H9 (cell line): ENCODE results near the gene TRPV3. TPM values are rescaled to one million over a fixed set of nuclear protein-coding genes. Genes with fewer than 3 reads are reported as not detected.

Experiments used
- DNase-seq: peaks from one replicate; pipeline ENCODE4 v3.0.0-alpha.2; 2017
- H2AFZ ChIP-seq: one replicate; pipeline ENCODE4 v1.6.1; 2013; ENCODE audit warnings: mild to moderate bottlenecking, low read length, control low read depth, moderate library complexity
- H2AK5ac ChIP-seq: 2 replicates; pipeline ENCODE4 v1.6.1; 2013; ENCODE audit warnings: low read length, control low read depth, mixed read lengths; ENCODE audit not compliant: insufficient read length
- H2BK120ac ChIP-seq: one replicate; pipeline ENCODE4 v1.6.1; 2013; ENCODE audit warnings: low read depth, mild to moderate bottlenecking, low read length, control low read depth, inconsistent platforms; ENCODE audit not compliant: poor library complexity, severe bottlenecking
- H2BK12ac ChIP-seq: 2 replicates; pipeline ENCODE4 v1.6.1; 2013; ENCODE audit warnings: low read length, control low read depth, mixed read lengths, low read depth; ENCODE audit not compliant: insufficient read length
- H2BK15ac ChIP-seq: 2 replicates; pipeline ENCODE4 v1.6.1; 2013; ENCODE audit warnings: low read depth, low read length, control low read depth
- H2BK20ac ChIP-seq: one replicate; pipeline ENCODE4 v1.6.1; 2013; ENCODE audit warnings: low read depth, mild to moderate bottlenecking, low read length, control low read depth, inconsistent platforms; ENCODE audit not compliant: poor library complexity, severe bottlenecking
- H2BK5ac ChIP-seq: 2 replicates; pipeline ENCODE4 v1.6.1; 2013; ENCODE audit warnings: low read length, control low read depth, mixed read lengths; ENCODE audit not compliant: insufficient read length
- H3K14ac ChIP-seq: 2 replicates; pipeline ENCODE4 v1.6.1; 2013; ENCODE audit warnings: low read length, control low read depth; ENCODE audit not compliant: insufficient read depth
- H3K18ac ChIP-seq: 2 replicates; pipeline ENCODE4 v1.6.1; 2013; ENCODE audit warnings: low read depth, mild to moderate bottlenecking, mixed read lengths, low read length, control low read depth; ENCODE audit not compliant: insufficient read length
- H3K23ac ChIP-seq: 2 replicates; pipeline ENCODE4 v1.6.1; 2013; ENCODE audit warnings: low read length, control low read depth, mixed read lengths, low read depth; ENCODE audit not compliant: insufficient read length
- H3K23me2 ChIP-seq: 2 replicates; pipeline ENCODE4 v1.6.1; 2013; ENCODE audit warnings: low read depth, mild to moderate bottlenecking, mixed read lengths, low read length, control low read depth; ENCODE audit not compliant: insufficient read length, poor library complexity, severe bottlenecking
- H3K27ac ChIP-seq: 2 replicates; pipeline ENCODE4 v1.5.1; 2013; ENCODE audit warnings: low read length, control low read depth, mixed read lengths, low read depth; ENCODE audit not compliant: insufficient read length
- H3K27me3 ChIP-seq: 2 replicates; pipeline ENCODE4 v1.6.1; 2013; ENCODE audit warnings: low read length, control low read depth, inconsistent platforms; ENCODE audit not compliant: insufficient read depth
- H3K4ac ChIP-seq: 2 replicates; pipeline ENCODE4 v1.6.1; 2013; ENCODE audit warnings: low read depth, mild to moderate bottlenecking, control low read depth, inconsistent platforms, low read length, moderate library complexity
- H3K4me1 ChIP-seq: 2 replicates; pipeline ENCODE4 v1.6.1; 2013; ENCODE audit warnings: low read length, control low read depth, inconsistent platforms; ENCODE audit not compliant: insufficient read depth
- H3K4me2 ChIP-seq: 2 replicates; pipeline ENCODE4 v1.6.1; 2013; ENCODE audit warnings: low read length, control low read depth, mixed read lengths; ENCODE audit not compliant: insufficient read length, insufficient read depth
- H3K56ac ChIP-seq: 2 replicates; pipeline ENCODE4 v1.6.1; 2013; ENCODE audit warnings: low read depth, mild to moderate bottlenecking, mixed read lengths, low read length, control low read depth; ENCODE audit not compliant: insufficient read length
- H3K79me1 ChIP-seq: 2 replicates; pipeline ENCODE4 v1.6.1; 2013; ENCODE audit warnings: low read depth, mild to moderate bottlenecking, moderate library complexity, low read length, control low read depth, inconsistent platforms; ENCODE audit not compliant: insufficient read depth, poor library complexity, severe bottlenecking
- H3K79me2 ChIP-seq: 2 replicates; pipeline ENCODE4 v1.6.1; 2013; ENCODE audit warnings: low read length, control low read depth, inconsistent platforms; ENCODE audit not compliant: insufficient read depth
- H3K9ac ChIP-seq: 2 replicates; pipeline ENCODE4 v1.6.1; 2013; ENCODE audit warnings: low read length, control low read depth, mixed read lengths; ENCODE audit not compliant: insufficient read length; ENCODE audit errors: extremely low read depth
- H3K9me3 ChIP-seq: one replicate; pipeline ENCODE4 v1.6.1; 2013; ENCODE audit warnings: low read depth, low read length, inconsistent platforms; ENCODE audit not compliant: control insufficient read depth
- H3T11ph ChIP-seq: one replicate; pipeline ENCODE4 v1.6.1; 2013; ENCODE audit warnings: mild to moderate bottlenecking, low read length, control low read depth, inconsistent platforms
- H4K20me1 ChIP-seq: one replicate; pipeline ENCODE4 v1.6.1; 2013; ENCODE audit not compliant: control insufficient read depth, insufficient read length, insufficient read depth
- H4K5ac ChIP-seq: 2 replicates; pipeline ENCODE4 v1.6.1; 2013; ENCODE audit warnings: low read depth, mild to moderate bottlenecking, mixed read lengths, low read length, control low read depth; ENCODE audit not compliant: insufficient read length
- H4K8ac ChIP-seq: replicated peaks from 2 replicates; pipeline ENCODE4 v1.6.1; 2013; ENCODE audit warnings: low read length, control low read depth, mixed read lengths, low read depth; ENCODE audit not compliant: insufficient read length
- H4K91ac ChIP-seq: 2 replicates; pipeline ENCODE4 v1.6.1; 2013; ENCODE audit warnings: low read depth, mild to moderate bottlenecking, moderate library complexity, mixed read lengths, low read length, control low read depth; ENCODE audit not compliant: insufficient read length
- H3K27ac Mint-ChIP-seq, 3 experiments: 2 replicates in 2 of 3; 3 replicates in 1 of 3; pipeline ENCODE4 v1.8.0; 2020 to 2021; ENCODE audit warnings: mixed read lengths in 3 of 3, mild to moderate bottlenecking in 1 of 3, moderate library complexity in 1 of 3
- H3K27me3 Mint-ChIP-seq: 2 replicates; pipeline ENCODE4 v1.8.0; 2021; ENCODE audit warnings: low read depth, mild to moderate bottlenecking, moderate library complexity, mixed read lengths
- H3K36me3 Mint-ChIP-seq, 3 experiments: 2 replicates in 2 of 3; 3 replicates in 1 of 3; pipeline ENCODE4 v1.8.0; 2020 to 2021; ENCODE audit warnings: low read depth in 3 of 3, mixed read lengths in 3 of 3; ENCODE audit not compliant: insufficient read depth in 1 of 3
- H3K4me1 Mint-ChIP-seq, 2 experiments: 2 replicates each; pipeline ENCODE4 v1.8.0; 2020; ENCODE audit warnings: mixed read lengths in 2 of 2
- H3K4me3 Mint-ChIP-seq, 2 experiments: 2 replicates in 1 of 2; 3 replicates in 1 of 2; pipeline ENCODE4 v1.8.0; 2020 to 2021; ENCODE audit warnings: mild to moderate bottlenecking in 2 of 2, mixed read lengths in 2 of 2, moderate library complexity in 1 of 2
- H3K9me3 Mint-ChIP-seq, 2 experiments: 2 replicates in 1 of 2; 3 replicates in 1 of 2; pipeline ENCODE4 v1.8.0; 2020; ENCODE audit warnings: mild to moderate bottlenecking in 2 of 2, mixed read lengths in 2 of 2, moderate library complexity in 1 of 2
- WGBS: extraction: QIAGEN DNeasy Blood & Tissue Kit; methylation state at CpG from one replicate; pipeline ENCODE4 v1.1.7; 2013; ENCODE audit warnings: missing lambda C conversion rate, low lambda C conversion rate, mixed read lengths; ENCODE audit not compliant: insufficient read length; ENCODE audit errors: extremely low coverage; 5-methylcytosine and 5-hydroxymethylcytosine counted together
- total RNA-seq: library from RNA; stranded (reverse); gene quantifications from 2 replicates; pipeline ENCODE4 v1.2.1, GENCODE V29; 2021
- TF ChIP-seq, protein P1 (sequence below): fragments of 200-600 bp; sonication (generic); conservative IDR thresholded peaks from 3 replicates; pipeline ENCODE4 v1.8.0; 2021; ENCODE audit warnings: antibody characterized with exemption, mild to moderate bottlenecking

Gene TRPV3
- total RNA-seq, 1 experiment from 2014 or later: 0.63 TPM

DNA sequence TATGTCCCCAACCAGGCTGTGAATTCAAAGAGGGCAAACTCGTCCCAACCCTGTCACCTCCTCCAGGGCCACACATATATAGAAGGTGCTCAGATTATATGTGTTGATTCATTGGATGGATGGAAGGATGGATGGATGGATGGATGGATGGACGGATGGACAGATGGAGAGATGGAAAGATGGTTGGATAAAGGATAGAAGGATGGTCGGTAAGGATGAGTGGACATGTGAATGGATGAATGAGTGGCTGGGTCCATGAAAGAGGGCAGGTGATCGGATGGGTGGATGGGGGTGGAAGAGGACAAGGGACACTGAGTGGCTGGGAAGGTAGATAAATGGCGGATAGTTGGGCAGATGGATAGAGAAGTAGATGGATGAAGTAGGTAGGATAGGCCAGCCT is 30.1 kb downstream of the TRPV3 start:
- no peaks in the 10 kb centered on the region for H4K20me1 ChIP-seq

More for the DNA sequence above, 30.1 kb downstream of the TRPV3 start:
- DNase-seq: no peak
- Histone ChIP-seq H2AFZ (no peak overlapping the region), H3K4me2 (no peak overlapping the region), H3K9me3 (no peaks in the 10 kb centered on the region), H3K79me1 (no peaks in the 10 kb centered on the region), H3K27me3 (no peaks in the 10 kb centered on the region), H3K27ac (no peak overlapping the region), H2BK120ac (no peak overlapping the region), H3K14ac (no peak overlapping the region), H4K91ac (no peak overlapping the region), H4K5ac (no peak overlapping the region), H3K23me2 (no peaks in the 10 kb centered on the region), H2AK5ac (no peak overlapping the region), H2BK20ac (no peak overlapping the region), H3K4me1 (no peaks in the 10 kb centered on the region), H3K23ac (no peak overlapping the region), H2BK15ac (no peak overlapping the region), H4K8ac (no peak overlapping the region), H3K4ac (no peak overlapping the region), H3K9ac (no peak overlapping the region), H3K79me2 (no peaks in the 10 kb centered on the region), H3T11ph (no peak overlapping the region), H3K56ac (no peak overlapping the region), H3K18ac (no peak overlapping the region), H2BK5ac (no peak overlapping the region), H2BK12ac (no peak overlapping the region)
- WGBS: 100% methylated on average over 2 of the region's 5 CpGs
- peaks cover 11 to 26% of the 10 kb centered on the region in 2 experiments for H3K4me1 Mint-ChIP-seq
- no peak overlapping the region for H3K27ac Mint-ChIP-seq
- H3K36me3 Mint-ChIP-seq: no peaks in the 10 kb centered on the region
- H3K27me3 Mint-ChIP-seq: no peaks in the 10 kb centered on the region; the same call in 1 of the 2 replicates
- H3K4me3 Mint-ChIP-seq: no peak overlapping the region
- TF ChIP-seq, protein P1, sequence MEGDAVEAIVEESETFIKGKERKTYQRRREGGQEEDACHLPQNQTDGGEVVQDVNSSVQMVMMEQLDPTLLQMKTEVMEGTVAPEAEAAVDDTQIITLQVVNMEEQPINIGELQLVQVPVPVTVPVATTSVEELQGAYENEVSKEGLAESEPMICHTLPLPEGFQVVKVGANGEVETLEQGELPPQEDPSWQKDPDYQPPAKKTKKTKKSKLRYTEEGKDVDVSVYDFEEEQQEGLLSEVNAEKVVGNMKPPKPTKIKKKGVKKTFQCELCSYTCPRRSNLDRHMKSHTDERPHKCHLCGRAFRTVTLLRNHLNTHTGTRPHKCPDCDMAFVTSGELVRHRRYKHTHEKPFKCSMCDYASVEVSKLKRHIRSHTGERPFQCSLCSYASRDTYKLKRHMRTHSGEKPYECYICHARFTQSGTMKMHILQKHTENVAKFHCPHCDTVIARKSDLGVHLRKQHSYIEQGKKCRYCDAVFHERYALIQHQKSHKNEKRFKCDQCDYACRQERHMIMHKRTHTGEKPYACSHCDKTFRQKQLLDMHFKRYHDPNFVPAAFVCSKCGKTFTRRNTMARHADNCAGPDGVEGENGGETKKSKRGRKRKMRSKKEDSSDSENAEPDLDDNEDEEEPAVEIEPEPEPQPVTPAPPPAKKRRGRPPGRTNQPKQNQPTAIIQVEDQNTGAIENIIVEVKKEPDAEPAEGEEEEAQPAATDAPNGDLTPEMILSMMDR: no peak
- no peaks in the 10 kb centered on the region for H3K9me3 Mint-ChIP-seq
